Panc1 (cell line): ENCODE measurements around the gene RAD9A. TPM values are rescaled to one million over a fixed set of nuclear protein-coding genes. Genes with fewer than 3 reads are reported as not detected.

Source experiments
- ATAC-seq: fragments of 200-7000 bp; cut with Tn5 transposase; 2 replicates; pipeline ENCODE4 v1.9.1; 2020; ENCODE audit warnings: mild to moderate bottlenecking, moderate library complexity
- BruUV-seq: library from RNA; stranded (reverse); fragments of 400-500 nt; replicated peaks from 2 replicates; lab custom pipeline; 2021; lab: Mats Ljungman, UMichigan
- CTCF ChIA-PET: fragments of 300-600 bp; sonication (Branson Sonifier 250); formaldehyde crosslinking; loops from one replicate; lab custom pipeline; 2022; ENCODE audit warnings: antibody characterized with exemption; lab: Charles Lee
- POLR2A ChIA-PET: fragments of 300-600 bp; sonication (Branson Sonifier 250); formaldehyde crosslinking; loops from one replicate; lab custom pipeline; 2022; ENCODE audit warnings: antibody characterized with exemption; lab: Charles Lee
- DNase-seq: peaks from one replicate; pipeline ENCODE4 v3.0.0-alpha.2; 2010; ENCODE audit warnings: low read depth, low spot score
- H3K27ac ChIP-seq: 2 replicates; pipeline ENCODE4 v1.5.1; 2011; ENCODE audit warnings: mild to moderate bottlenecking, low read length, inconsistent platforms
- H3K27me3 ChIP-seq: fragments of 200-500 bp; sonication (Bioruptor generic); 2 replicates; pipeline ENCODE4 v1.6.0; 2014; ENCODE audit warnings: low read length, inconsistent platforms; ENCODE audit not compliant: control insufficient read depth, insufficient read depth
- H3K36me3 ChIP-seq: fragments of 200-500 bp; sonication (Bioruptor generic); 2 replicates; pipeline ENCODE4 v1.5.1; 2014; ENCODE audit warnings: inconsistent platforms, mild to moderate bottlenecking, low read length, moderate library complexity; ENCODE audit not compliant: control insufficient read depth, insufficient read depth
- H3K4me1 ChIP-seq: 2 replicates; pipeline ENCODE4 v1.5.1; 2011; ENCODE audit warnings: inconsistent platforms, mild to moderate bottlenecking, low read length, moderate library complexity; ENCODE audit not compliant: control insufficient read depth, insufficient read depth
- H3K4me3 ChIP-seq, 2 experiments: 2 replicates each; pipeline ENCODE4 v1.5.1; 2011 to 2012; ENCODE audit warnings: low read depth in 2 of 2, low read length in 2 of 2, mild to moderate bottlenecking in 2 of 2, inconsistent platforms in 1 of 2, moderate library complexity in 1 of 2
- H3K9me3 ChIP-seq: fragments of 200-500 bp; sonication (Bioruptor generic); 2 replicates; pipeline ENCODE4 v1.5.1; 2014; ENCODE audit warnings: low read depth, mild to moderate bottlenecking, inconsistent platforms, low read length, moderate library complexity; ENCODE audit not compliant: control insufficient read depth, insufficient read depth
- POLR2AphosphoS5 ChIP-seq: IDR thresholded peaks from 2 replicates; pipeline ENCODE4 v1.6.1; 2012; ENCODE audit warnings: mild to moderate bottlenecking, low read depth, low read length, moderate library complexity
- REST ChIP-seq, 2 experiments: IDR thresholded peaks; 2 replicates each; pipeline ENCODE4 v1.6.1; 2011 to 2012; ENCODE audit warnings: low read depth in 2 of 2, control low read depth in 1 of 2, low read length in 1 of 2, mild to moderate bottlenecking in 1 of 2, moderate library complexity in 1 of 2; ENCODE audit not compliant: insufficient read depth in 1 of 2
- SIN3A ChIP-seq: IDR thresholded peaks from 2 replicates; pipeline ENCODE4 v1.6.1; 2012; ENCODE audit warnings: low read depth, mild to moderate bottlenecking, low read length, moderate library complexity, borderline replicate concordance; ENCODE audit not compliant: insufficient read depth
- TCF7L2 ChIP-seq: IDR thresholded peaks from 2 replicates; pipeline ENCODE4 v1.6.1; 2011; ENCODE audit warnings: mild to moderate bottlenecking, low read depth, low read length, inconsistent platforms
- in situ Hi-C: cut with HindIII; loops from 2 replicates; pipeline ENCODE4 v1.10.0; 2016; ENCODE audit warnings: low sequenced_read_pairs, low pct_unique_long_range_greater_than_20kb
- intact Hi-C: fragments of 100-400 bp; cut with micrococcal nuclease; formaldehyde crosslinking; loops from one replicate; pipeline ENCODE4 v1.10.0; 2022; ENCODE audit not compliant: unreplicated experiment
- total RNA-seq: library from RNA; stranded (reverse); gene quantifications from one replicate; pipeline ENCODE4 v1.2.1, GENCODE V29; 2021; ENCODE audit not compliant: unreplicated experiment
- TF ChIP-seq, protein P1 (sequence below): fragments of 450-650 bp; IDR thresholded peaks from 2 replicates; pipeline ENCODE4 v1.5.1; 2017; ENCODE audit warnings: mild to moderate bottlenecking

RAD9A gene
- total RNA-seq, 1 experiment from 2014 or later: 33.1 TPM

DNA sequence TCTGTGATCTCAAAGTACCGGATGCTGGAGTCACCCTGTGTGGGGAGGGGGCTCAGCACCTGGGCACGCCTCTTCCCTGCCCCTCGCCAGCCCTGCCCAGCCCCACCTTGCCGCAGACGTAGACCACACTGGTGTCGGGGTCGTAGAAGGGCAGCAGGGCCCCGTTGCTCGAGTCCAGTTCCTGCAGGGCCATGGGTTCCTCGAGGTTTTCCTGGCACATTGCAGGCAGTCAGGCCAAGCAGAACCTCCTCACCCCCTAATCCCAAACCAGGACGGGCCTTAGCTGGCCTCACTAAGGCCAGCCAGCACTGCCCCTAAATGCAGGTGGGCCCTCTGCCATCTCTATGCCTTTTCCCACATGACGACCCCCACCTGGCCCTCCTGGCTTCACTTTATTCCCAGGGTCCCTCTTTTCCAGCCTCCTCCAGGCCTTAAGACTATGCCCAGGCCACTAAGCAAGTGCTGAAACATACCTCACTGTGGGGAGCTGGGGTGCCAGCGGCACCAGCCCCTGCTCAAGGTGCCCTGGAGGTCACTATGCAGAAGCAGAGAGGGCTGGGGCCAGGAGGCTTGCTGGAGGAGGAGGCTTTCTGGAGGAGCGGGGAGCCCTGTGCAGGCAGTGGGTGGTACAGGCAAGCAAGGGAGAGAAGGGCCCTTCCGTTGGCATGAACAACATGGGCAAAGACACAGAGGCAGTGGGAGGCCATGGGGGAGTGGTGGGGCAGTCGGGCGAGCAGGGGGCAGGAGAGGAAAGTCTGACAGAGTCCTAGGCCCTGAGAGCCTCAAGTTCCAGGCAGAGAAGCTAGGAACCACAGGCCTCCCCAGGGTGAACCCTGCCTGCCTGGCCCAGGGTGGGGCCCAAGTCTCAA, 48.7 kb downstream of the RAD9A start:
- Histone ChIP-seq H3K27me3 (no peaks in the 10 kb centered on the region), H3K4me1 (peaks cover 64% of the 10 kb centered on the region), H3K4me3 (no peak overlapping the region), H3K9me3 (no peaks in the 10 kb centered on the region), H3K27ac (peak overlapping the region; percentile 45; the same call in 1 of the 2 replicates), H3K36me3 (peaks cover 2% of the 10 kb centered on the region; the same call in 1 of the 2 replicates)
- ChIA-PET POLR2A (no interaction called here), CTCF (no interaction called here)
- TSS peak; percentile 65 for BruUV-seq
- ATAC-seq (no peak), DNase-seq (no peak)
- intact Hi-C loops: no loop called here
- TF ChIP-seq, protein P1, sequence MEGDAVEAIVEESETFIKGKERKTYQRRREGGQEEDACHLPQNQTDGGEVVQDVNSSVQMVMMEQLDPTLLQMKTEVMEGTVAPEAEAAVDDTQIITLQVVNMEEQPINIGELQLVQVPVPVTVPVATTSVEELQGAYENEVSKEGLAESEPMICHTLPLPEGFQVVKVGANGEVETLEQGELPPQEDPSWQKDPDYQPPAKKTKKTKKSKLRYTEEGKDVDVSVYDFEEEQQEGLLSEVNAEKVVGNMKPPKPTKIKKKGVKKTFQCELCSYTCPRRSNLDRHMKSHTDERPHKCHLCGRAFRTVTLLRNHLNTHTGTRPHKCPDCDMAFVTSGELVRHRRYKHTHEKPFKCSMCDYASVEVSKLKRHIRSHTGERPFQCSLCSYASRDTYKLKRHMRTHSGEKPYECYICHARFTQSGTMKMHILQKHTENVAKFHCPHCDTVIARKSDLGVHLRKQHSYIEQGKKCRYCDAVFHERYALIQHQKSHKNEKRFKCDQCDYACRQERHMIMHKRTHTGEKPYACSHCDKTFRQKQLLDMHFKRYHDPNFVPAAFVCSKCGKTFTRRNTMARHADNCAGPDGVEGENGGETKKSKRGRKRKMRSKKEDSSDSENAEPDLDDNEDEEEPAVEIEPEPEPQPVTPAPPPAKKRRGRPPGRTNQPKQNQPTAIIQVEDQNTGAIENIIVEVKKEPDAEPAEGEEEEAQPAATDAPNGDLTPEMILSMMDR: no peak
- TF ChIP-seq POLR2AphosphoS5: no peak
- no peak for TF ChIP-seq REST (IDR thresholded peaks at IDR 0.05; ENCODE audit: insufficient read depth in 1 of 2, low read depth in 2 of 2, low read length in 1 of 2)
- no peak for TF ChIP-seq TCF7L2
- TF ChIP-seq SIN3A: no peak
- in situ Hi-C loops: no loop called here

GRCh38 chr11:67441098-67441563, 49.3 kb downstream of the RAD9A start:
- in situ Hi-C loops (no loop called here), intact Hi-C loops (no loop called here)
- H3K4me1 ChIP-seq: peaks cover 59% of the 10 kb centered on the region
- BruUV-seq: no TSS peak
- CTCF ChIA-PET: no interaction called here
- TF ChIP-seq, protein P1: no peak
- TF ChIP-seq SIN3A (no peak), REST (IDR thresholded peaks at IDR 0.05; ENCODE audit: insufficient read depth in 1 of 2, low read depth in 2 of 2, low read length in 1 of 2) (no peak)
- DNase-seq (no peak), ATAC-seq (no peak)
- H3K36me3 ChIP-seq: peaks cover 2% of the 10 kb centered on the region; the same call in 1 of the 2 replicates
- no peaks in the 10 kb centered on the region for H3K9me3 ChIP-seq
- H3K4me3 ChIP-seq: no peak overlapping the region
- H3K27me3 ChIP-seq: no peaks in the 10 kb centered on the region
- POLR2A ChIA-PET: no interaction called here
- no peak overlapping the region; the same call in 1 of the 2 replicates for H3K27ac ChIP-seq
